H1 (cell line): ENCODE results near the gene ARID3B. TPM values are rescaled to one million over a fixed set of nuclear protein-coding genes. Genes with fewer than 3 reads are reported as not detected.

Experiments
- ASH2L ChIP-seq: fragments of 200-600, 300-600 bp; sonication (generic); IDR thresholded peaks from one replicate; pipeline ENCODE4 v1.7.1; 2017; ENCODE audit warnings: low read length
- CHD2 ChIP-seq: IDR thresholded peaks from 2 replicates; pipeline ENCODE4 v1.6.1; 2012; ENCODE audit warnings: low read length, improper control_type of control experiment
- E2F6 ChIP-seq: IDR thresholded peaks from 2 replicates; pipeline ENCODE4 v1.6.1; 2012; ENCODE audit warnings: inconsistent platforms
- HDAC2 ChIP-seq, 2 experiments: fragments of 300-600 bp in 1 of 2; sonication (generic) in 1 of 2; IDR thresholded peaks; 2 replicates each; pipeline ENCODE4 v1.6.1; 2011 to 2012; ENCODE audit warnings: low read depth in 2 of 2, low read length in 2 of 2, mild to moderate bottlenecking in 2 of 2, moderate library complexity in 2 of 2, borderline replicate concordance in 1 of 2, inconsistent platforms in 1 of 2
- SAP30 ChIP-seq: fragments of 300-600 bp; sonication (generic); IDR thresholded peaks from 2 replicates; pipeline ENCODE4 v1.7.1; 2012; ENCODE audit warnings: low read length, moderate library complexity, mild to moderate bottlenecking, inconsistent platforms; ENCODE audit not compliant: insufficient read depth, insufficient replicate concordance
- TCF12 ChIP-seq: IDR thresholded peaks from 2 replicates; pipeline ENCODE4 v1.6.1; 2011; ENCODE audit warnings: low read depth, mild to moderate bottlenecking, low read length
- polyA plus RNA-seq, 7 experiments: library from polyadenylated mRNA; depleted of rRNA in 3 of 7; stranded (reverse) in 5 of 7; unstranded in 2 of 7; fragments of >200 nt in 5 of 7; fragments of 200-250 nt in 2 of 7; gene quantifications; 1 replicate in 5 of 7; 2 replicates in 1 of 7; 4 replicates in 1 of 7; pipeline versions ENCODE4 v1.2.1 to v1.2.3, GENCODE V29; 2011 to 2013; ENCODE audit warnings: missing spikeins in 2 of 7, mixed read lengths in 2 of 7
- total RNA-seq: library from RNA; stranded (reverse); fragmentation: NEBNext Ultra II Directional; extraction: Animal tissue kit (Norgen Biotek cat#: 25700); gene quantifications from 2 replicates; pipeline ENCODE4 v1.2.1, GENCODE V29; 2021
- TF ChIP-seq, protein P1 (sequence below): fragments of 300-600 bp; sonication (generic); IDR thresholded peaks from 2 replicates; pipeline ENCODE4 v1.7.1; 2012; ENCODE audit warnings: low read length, moderate library complexity, mild to moderate bottlenecking, inconsistent platforms; ENCODE audit not compliant: insufficient replicate concordance
- TF ChIP-seq, protein P2 (sequence below): IDR thresholded peaks from 2 replicates; pipeline ENCODE4 v1.6.1; 2012; ENCODE audit warnings: inconsistent platforms

ARID3B gene
- total and polyA plus RNA-seq, 2 of the 8 experiments (the other 6 are each of a cell fraction or from before 2014, with no cell fraction given): 81.0 to 115 TPM

DNA sequence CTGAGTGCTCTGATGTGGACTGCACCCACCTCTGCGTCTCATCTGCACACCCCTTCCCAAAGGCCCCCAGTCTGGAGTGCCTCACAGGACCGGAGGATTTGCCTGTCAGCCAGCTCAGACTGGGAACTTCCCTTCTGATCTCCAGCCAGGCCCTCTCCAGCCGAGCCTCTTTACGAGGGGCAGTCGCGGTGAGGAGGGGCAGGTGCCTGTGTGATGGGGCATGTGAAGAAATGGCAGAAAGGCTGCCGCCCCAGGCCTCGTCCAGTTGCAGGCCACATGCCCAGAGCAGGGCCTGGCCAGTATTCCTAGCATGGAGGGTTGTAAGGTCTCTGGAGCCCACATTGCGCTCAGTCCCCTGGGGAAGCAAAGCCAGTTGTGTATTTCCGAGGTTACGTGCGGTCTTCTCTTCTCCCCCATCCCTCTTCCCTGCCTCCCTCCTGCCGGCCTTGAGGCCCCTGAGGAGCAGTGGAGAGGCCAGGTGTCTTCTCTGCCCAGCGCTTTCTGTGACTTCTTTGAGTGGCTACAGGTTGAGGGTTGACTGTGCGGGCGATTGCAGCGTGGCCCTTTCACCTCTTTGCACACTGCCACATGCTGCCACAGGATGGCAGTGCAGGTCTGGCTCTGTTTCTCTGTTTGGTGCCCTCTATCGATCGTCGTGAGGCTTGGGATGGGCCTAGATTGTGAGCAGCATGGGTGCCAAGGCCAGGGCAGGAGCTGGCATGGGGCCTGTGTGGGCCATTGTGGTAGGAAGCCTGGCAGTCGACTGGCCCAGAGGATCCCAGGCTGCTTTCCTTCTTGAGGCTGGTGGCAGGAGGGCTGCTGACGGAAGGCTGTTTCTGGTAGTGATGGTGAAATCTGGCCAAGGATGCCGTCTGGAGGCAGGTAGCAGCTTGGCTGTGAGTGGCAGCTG lies 79.9 kb downstream of the ARID3B start (continued):
- TF ChIP-seq HDAC2 (IDR thresholded peaks at IDR 0.05; ENCODE audit: borderline replicate concordance in 1 of 2, low read depth in 2 of 2, low read length in 2 of 2): no peak
- TF ChIP-seq, protein P1, sequence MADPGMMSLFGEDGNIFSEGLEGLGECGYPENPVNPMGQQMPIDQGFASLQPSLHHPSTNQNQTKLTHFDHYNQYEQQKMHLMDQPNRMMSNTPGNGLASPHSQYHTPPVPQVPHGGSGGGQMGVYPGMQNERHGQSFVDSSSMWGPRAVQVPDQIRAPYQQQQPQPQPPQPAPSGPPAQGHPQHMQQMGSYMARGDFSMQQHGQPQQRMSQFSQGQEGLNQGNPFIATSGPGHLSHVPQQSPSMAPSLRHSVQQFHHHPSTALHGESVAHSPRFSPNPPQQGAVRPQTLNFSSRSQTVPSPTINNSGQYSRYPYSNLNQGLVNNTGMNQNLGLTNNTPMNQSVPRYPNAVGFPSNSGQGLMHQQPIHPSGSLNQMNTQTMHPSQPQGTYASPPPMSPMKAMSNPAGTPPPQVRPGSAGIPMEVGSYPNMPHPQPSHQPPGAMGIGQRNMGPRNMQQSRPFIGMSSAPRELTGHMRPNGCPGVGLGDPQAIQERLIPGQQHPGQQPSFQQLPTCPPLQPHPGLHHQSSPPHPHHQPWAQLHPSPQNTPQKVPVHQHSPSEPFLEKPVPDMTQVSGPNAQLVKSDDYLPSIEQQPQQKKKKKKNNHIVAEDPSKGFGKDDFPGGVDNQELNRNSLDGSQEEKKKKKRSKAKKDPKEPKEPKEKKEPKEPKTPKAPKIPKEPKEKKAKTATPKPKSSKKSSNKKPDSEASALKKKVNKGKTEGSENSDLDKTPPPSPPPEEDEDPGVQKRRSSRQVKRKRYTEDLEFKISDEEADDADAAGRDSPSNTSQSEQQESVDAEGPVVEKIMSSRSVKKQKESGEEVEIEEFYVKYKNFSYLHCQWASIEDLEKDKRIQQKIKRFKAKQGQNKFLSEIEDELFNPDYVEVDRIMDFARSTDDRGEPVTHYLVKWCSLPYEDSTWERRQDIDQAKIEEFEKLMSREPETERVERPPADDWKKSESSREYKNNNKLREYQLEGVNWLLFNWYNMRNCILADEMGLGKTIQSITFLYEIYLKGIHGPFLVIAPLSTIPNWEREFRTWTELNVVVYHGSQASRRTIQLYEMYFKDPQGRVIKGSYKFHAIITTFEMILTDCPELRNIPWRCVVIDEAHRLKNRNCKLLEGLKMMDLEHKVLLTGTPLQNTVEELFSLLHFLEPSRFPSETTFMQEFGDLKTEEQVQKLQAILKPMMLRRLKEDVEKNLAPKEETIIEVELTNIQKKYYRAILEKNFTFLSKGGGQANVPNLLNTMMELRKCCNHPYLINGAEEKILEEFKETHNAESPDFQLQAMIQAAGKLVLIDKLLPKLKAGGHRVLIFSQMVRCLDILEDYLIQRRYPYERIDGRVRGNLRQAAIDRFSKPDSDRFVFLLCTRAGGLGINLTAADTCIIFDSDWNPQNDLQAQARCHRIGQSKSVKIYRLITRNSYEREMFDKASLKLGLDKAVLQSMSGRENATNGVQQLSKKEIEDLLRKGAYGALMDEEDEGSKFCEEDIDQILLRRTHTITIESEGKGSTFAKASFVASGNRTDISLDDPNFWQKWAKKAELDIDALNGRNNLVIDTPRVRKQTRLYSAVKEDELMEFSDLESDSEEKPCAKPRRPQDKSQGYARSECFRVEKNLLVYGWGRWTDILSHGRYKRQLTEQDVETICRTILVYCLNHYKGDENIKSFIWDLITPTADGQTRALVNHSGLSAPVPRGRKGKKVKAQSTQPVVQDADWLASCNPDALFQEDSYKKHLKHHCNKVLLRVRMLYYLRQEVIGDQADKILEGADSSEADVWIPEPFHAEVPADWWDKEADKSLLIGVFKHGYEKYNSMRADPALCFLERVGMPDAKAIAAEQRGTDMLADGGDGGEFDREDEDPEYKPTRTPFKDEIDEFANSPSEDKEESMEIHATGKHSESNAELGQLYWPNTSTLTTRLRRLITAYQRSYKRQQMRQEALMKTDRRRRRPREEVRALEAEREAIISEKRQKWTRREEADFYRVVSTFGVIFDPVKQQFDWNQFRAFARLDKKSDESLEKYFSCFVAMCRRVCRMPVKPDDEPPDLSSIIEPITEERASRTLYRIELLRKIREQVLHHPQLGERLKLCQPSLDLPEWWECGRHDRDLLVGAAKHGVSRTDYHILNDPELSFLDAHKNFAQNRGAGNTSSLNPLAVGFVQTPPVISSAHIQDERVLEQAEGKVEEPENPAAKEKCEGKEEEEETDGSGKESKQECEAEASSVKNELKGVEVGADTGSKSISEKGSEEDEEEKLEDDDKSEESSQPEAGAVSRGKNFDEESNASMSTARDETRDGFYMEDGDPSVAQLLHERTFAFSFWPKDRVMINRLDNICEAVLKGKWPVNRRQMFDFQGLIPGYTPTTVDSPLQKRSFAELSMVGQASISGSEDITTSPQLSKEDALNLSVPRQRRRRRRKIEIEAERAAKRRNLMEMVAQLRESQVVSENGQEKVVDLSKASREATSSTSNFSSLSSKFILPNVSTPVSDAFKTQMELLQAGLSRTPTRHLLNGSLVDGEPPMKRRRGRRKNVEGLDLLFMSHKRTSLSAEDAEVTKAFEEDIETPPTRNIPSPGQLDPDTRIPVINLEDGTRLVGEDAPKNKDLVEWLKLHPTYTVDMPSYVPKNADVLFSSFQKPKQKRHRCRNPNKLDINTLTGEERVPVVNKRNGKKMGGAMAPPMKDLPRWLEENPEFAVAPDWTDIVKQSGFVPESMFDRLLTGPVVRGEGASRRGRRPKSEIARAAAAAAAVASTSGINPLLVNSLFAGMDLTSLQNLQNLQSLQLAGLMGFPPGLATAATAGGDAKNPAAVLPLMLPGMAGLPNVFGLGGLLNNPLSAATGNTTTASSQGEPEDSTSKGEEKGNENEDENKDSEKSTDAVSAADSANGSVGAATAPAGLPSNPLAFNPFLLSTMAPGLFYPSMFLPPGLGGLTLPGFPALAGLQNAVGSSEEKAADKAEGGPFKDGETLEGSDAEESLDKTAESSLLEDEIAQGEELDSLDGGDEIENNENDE: no peak
- no peak for TF ChIP-seq ASH2L
- TF ChIP-seq TCF12: no peak
- 0 out of 2 replicates have a peak, but pooled peaks have one; percentile 23 for TF ChIP-seq CHD2
- TF ChIP-seq, protein P2, sequence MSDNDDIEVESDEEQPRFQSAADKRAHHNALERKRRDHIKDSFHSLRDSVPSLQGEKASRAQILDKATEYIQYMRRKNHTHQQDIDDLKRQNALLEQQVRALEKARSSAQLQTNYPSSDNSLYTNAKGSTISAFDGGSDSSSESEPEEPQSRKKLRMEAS: peak; percentile 75
- no peak for TF ChIP-seq E2F6
- TF ChIP-seq SAP30: no peak
